ENCODE data around the gene NAP1L4.

Gene NAP1L4

DNA sequence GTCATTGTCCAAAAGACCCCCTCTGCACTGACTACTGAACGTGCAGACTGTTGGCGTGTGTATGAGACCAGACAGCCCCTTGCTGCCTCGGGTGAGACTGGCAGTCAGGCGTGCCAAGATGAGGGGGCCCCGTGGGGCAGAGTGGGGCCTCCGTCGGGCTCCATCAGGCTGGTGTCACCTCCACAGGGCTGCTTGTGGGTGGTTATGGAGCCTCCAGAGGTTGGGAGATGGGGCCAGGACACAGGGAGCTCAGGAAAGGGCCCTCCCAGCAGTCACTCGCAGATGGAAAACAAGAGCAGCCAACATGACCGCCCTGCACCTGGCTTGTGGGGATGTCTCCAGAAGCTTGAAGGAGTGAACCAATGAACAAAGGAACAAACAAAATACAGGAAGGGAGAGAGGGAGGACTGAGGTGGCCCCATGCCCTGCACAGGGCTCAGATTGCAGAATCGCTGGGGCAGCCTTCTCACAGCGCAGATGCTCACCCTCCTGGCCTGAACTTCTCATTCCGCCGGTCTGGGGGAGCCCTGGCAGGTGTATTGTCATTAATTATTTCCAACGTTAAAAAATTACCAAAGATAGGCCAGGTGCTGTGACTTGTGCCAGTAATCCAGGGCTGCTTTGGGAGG, 57.4 kb downstream of the NAP1L4 start:
- no peak for DNase-seq (ENCODE audit: low spot score)

DNA sequence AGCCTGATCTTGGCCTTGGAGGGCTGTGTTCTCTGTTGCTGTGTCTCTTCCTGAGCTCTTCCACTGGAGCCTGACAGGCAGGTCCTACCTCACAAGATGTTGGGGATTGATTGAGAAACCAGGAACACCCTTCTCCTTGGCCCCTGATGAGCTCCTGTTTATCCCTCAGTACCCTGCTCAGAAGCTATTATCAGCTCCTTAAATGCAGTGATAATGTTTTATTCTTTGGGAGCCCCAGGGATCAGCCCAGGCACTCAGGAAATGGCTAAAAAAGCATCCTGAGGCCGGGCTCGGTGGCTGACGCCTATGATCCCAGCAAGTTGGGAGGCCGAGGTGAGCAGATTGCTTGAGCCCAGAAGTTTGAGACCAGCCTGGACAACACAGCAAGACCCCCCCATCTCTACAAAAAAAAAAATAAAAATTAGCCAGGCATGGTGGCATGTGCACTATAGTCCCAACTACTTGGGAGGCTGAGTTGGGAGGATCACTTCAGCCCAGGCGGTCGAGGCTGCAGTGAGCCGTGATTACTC, 58.0 kb downstream of the NAP1L4 start:
- TF ChIP-seq, protein P1, sequence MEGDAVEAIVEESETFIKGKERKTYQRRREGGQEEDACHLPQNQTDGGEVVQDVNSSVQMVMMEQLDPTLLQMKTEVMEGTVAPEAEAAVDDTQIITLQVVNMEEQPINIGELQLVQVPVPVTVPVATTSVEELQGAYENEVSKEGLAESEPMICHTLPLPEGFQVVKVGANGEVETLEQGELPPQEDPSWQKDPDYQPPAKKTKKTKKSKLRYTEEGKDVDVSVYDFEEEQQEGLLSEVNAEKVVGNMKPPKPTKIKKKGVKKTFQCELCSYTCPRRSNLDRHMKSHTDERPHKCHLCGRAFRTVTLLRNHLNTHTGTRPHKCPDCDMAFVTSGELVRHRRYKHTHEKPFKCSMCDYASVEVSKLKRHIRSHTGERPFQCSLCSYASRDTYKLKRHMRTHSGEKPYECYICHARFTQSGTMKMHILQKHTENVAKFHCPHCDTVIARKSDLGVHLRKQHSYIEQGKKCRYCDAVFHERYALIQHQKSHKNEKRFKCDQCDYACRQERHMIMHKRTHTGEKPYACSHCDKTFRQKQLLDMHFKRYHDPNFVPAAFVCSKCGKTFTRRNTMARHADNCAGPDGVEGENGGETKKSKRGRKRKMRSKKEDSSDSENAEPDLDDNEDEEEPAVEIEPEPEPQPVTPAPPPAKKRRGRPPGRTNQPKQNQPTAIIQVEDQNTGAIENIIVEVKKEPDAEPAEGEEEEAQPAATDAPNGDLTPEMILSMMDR (IDR thresholded peaks at IDR 0.05) = no peak
- no peak for DNase-seq (ENCODE audit: low spot score)
- peak overlapping the region in 1 of 2 donors; percentile 57 for H3K27ac ChIP-seq
- no peak overlapping the region for H3K4me3 ChIP-seq

More for the DNA sequence above, 57.4 kb downstream of the NAP1L4 start:
- Histone ChIP-seq H3K27ac (no peak overlapping the region), H3K4me3 (no peak overlapping the region)
- TF ChIP-seq, protein P1 (IDR thresholded peaks at IDR 0.05) = no peak

DNA sequence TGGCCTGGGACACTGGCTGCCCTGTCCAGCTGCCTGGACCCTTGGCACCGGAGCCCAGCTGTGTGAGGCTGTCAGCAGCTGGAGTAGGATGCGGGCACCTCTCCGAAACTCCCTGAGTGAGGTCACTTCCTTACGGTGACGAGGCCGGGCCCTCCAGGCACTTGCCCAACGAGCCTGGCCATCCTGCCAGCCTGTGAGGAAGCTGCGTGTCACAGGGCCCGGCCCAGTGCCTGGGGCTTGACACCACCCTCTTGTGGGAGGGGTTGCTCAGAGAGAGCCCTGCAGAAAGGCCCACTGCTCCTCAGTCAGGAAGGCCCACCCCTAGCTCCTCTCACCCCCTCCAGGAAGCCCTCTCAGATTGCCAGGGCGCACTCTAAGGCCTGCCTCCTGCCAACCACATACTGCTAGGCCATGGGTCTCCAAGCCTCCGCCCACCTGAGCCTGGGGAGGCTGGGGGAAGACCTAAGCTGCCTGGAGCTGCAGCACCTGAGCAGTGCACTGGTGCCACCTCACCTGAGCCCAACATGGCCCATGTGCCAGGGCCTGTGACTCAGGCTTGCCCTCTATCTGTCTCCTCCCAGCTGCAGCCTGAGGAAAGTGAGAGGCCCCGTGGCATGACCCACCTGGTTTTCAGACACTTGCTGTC, 58.6 kb downstream of the NAP1L4 start:
- H3K27ac ChIP-seq = peak overlapping the region in 1 of 2 donors; percentile 57
- H3K4me3 ChIP-seq = no peak overlapping the region
- TF ChIP-seq, protein P1 (IDR thresholded peaks at IDR 0.05) = no peak
- peak; percentile 90 for DNase-seq (ENCODE audit: low spot score)

DNA sequence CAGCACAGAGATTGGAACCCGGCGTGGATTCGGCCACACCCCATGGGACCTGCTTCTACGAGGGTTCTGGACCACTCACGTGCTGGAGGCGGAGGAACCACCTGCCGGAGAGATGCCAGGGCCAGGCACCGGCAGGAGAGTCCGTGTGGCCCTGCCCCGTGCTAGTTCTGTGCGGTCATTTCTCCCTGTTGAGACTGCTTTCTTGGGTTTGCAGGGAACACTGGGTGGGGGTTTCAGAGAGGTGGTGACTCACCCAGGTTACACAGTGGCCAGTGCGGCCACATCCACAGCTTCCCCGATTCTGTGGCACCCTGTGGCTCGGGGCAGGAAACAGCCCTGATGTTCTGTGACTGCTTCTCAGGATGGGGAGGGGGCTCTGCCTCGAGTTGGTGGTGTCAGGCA, 59.3 kb downstream of the NAP1L4 start:
- TF ChIP-seq, protein P1 (IDR thresholded peaks at IDR 0.05) = no peak
- peak overlapping the region; percentile 26 to 57 for H3K27ac ChIP-seq

DNA sequence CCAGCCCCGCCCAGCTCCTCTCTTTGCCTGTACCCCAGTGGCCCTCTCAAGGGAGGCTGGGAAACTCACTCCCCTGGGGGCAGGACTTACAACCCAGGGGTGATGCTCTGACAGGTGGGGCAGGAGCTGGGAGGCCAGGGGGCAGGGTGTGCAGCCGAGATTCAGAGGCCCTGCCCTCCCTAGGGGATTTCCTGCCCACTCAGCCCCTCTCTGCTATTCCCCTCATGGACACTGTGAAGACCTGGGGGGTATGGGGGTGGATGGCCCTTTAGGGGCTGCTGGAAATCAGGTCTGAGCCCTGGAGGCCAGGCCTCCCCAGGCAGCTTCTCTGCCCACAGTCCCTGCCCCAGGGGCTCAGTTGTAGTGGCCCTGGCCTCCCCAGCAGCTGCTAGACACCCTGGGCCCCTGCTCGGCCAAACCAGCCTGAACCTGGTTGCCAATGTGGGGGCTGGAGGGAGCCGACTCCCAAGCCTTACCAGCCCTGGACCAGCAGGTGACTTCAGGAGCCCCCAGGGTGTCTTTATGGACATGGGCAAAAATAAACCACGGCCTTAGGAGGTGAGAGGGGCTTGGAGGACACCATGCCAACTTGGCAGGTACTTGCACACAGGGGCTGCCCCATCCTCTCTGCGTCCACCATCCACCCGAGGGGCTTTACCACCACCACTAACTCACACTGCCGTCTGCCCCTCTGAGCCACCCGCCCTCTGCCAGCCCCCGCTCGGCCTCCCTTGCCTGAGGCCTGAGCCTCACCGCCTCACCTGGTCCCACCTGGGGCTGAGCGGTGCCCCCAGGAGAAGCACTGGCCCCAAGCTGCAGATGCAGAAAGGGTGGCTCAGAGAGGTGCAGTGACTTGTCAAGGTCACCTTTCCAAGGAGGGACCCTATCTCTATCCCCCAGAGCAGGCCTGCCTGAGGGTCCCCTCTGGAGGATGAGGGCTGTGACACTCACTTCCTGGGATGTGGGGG, 60.1 kb downstream of the NAP1L4 start:
- Histone ChIP-seq H3K4me3 (no peak overlapping the region), H3K27ac (peak overlapping the region; percentile 26 to 57)
- TF ChIP-seq, protein P1 (IDR thresholded peaks at IDR 0.05) = no peak
- DNase-seq (ENCODE audit: low spot score) = no peak

More for the DNA sequence above, 59.3 kb downstream of the NAP1L4 start:
- no peak for DNase-seq (ENCODE audit: low spot score)
- no peak overlapping the region for H3K4me3 ChIP-seq

DNA sequence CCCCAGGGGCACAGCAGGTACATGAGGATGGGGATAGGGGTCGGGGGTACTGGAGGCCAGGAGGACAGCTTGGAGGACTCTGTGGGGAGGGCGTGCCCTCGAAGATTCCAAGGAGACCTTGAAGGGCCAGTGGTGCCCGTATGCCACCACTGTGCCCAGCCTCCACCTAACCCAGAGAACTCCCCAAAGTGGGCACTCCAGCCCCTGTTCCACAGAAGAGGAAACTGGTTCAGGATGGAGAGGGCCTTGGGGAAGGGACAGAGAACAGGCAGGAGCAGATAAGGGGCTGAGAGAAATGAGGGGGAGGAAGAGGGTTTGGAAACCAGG, 60.7 kb downstream of the NAP1L4 start:
- H3K27ac ChIP-seq = no peak overlapping the region
- no peak for DNase-seq (ENCODE audit: low spot score)
- TF ChIP-seq, protein P1 (IDR thresholded peaks at IDR 0.05) = no peak
- H3K4me3 ChIP-seq = no peak overlapping the region

Data from coronary artery (tissue), 2 donors.